HepG2 (cell line): ENCODE results near the gene SPHK2. TPM values are rescaled to one million over a fixed set of nuclear protein-coding genes. Genes with fewer than 3 reads are reported as not detected.

Source experiments
- ARID2 ChIP-seq: sonication (generic); formaldehyde crosslinking; IDR thresholded peaks from 2 replicates; pipeline ENCODE4 v1.8.1; 2022; ENCODE audit warnings: mild to moderate bottlenecking, missing genetic modification reagents, borderline replicate concordance
- FOSL1 ChIP-seq: sonication (generic); formaldehyde crosslinking; IDR thresholded peaks from 2 replicates; pipeline ENCODE4 v1.9.0; 2021; ENCODE audit warnings: missing genetic modification reagents, borderline replicate concordance
- HNRNPUL1 ChIP-seq: fragments of 200-400 bp; formaldehyde crosslinking; IDR thresholded peaks from 2 replicates; pipeline ENCODE4 v1.6.1; 2017; ENCODE audit warnings: low read depth, mild to moderate bottlenecking, low read length, moderate library complexity
- IRX3 ChIP-seq: sonication (generic); formaldehyde crosslinking; IDR thresholded peaks from 2 replicates; pipeline ENCODE4 v1.8.1; 2023; ENCODE audit warnings: mild to moderate bottlenecking, low read depth, missing genetic modification reagents, borderline replicate concordance
- KLF16 ChIP-seq, 2 experiments: sonication (generic) in 1 of 2; formaldehyde crosslinking in 1 of 2; IDR thresholded peaks; 2 replicates each; pipeline versions ENCODE4 v1.6.1 to v1.8.0; 2016 to 2023; ENCODE audit warnings: missing genetic modification reagents in 2 of 2, missing compliant biosample characterization in 1 of 2
- MAF1 ChIP-seq: sonication (generic); formaldehyde crosslinking; IDR thresholded peaks from 2 replicates; pipeline ENCODE4 v1.5.0; 2020; ENCODE audit warnings: missing genetic modification reagents, borderline replicate concordance
- MYPOP ChIP-seq: sonication (generic); formaldehyde crosslinking; IDR thresholded peaks from 2 replicates; pipeline ENCODE4 v1.8.1; 2023; ENCODE audit warnings: mild to moderate bottlenecking, moderate library complexity, missing genetic modification reagents
- NCOA2 ChIP-seq: sonication (generic); formaldehyde crosslinking; IDR thresholded peaks from 2 replicates; pipeline ENCODE4 v1.8.0; 2022; ENCODE audit warnings: inconsistent platforms
- ZBTB46 ChIP-seq: sonication (generic); formaldehyde crosslinking; IDR thresholded peaks from 2 replicates; pipeline ENCODE4 v1.4.0; 2020; ENCODE audit warnings: mild to moderate bottlenecking, missing genetic modification reagents, borderline replicate concordance
- ZBTB7A ChIP-seq: sonication (generic); formaldehyde crosslinking; IDR thresholded peaks from 2 replicates; pipeline ENCODE4 v1.8.0; 2022; ENCODE audit warnings: mild to moderate bottlenecking, missing genetic modification reagents
- ZNF281 ChIP-seq: sonication (generic); formaldehyde crosslinking; IDR thresholded peaks from 2 replicates; pipeline ENCODE4 v1.4.0; 2020; ENCODE audit warnings: missing genetic modification reagents, borderline replicate concordance
- ZNF512B ChIP-seq: sonication (generic); formaldehyde crosslinking; IDR thresholded peaks from 2 replicates; pipeline ENCODE4 v1.5.1; 2020; ENCODE audit warnings: missing genetic modification reagents, mild to moderate bottlenecking, borderline replicate concordance
- ZNF598 ChIP-seq: sonication (generic); formaldehyde crosslinking; IDR thresholded peaks from 2 replicates; pipeline ENCODE4 v1.5.1; 2020; ENCODE audit warnings: mild to moderate bottlenecking, missing genetic modification reagents, borderline replicate concordance
- ZNF674 ChIP-seq: sonication (generic); formaldehyde crosslinking; IDR thresholded peaks from 2 replicates; pipeline ENCODE4 v1.5.0; 2020; ENCODE audit warnings: low read depth, mild to moderate bottlenecking, missing genetic modification reagents
- polyA plus RNA-seq, 8 experiments: library from polyadenylated mRNA; depleted of rRNA in 3 of 8; stranded (reverse) in 7 of 8; unstranded in 1 of 8; fragments of >200 nt; fragmentation: Illumina TruSeq in 4 of 8; extraction: Trizol in 4 of 8; gene quantifications; 2 replicates each; pipeline versions ENCODE4 v1.2.1 to v1.2.3, GENCODE V29; 2011 to 2016; ENCODE audit warnings: low read depth in 4 of 8, missing spikeins in 1 of 8, mixed read lengths in 1 of 8; ENCODE audit not compliant: insufficient read depth in 1 of 8
- total RNA-seq, 5 experiments: library from RNA; depleted of rRNA; stranded (reverse); fragments of >200 nt; fragmentation: Illumina TruSeq; extraction: Trizol; gene quantifications; 2 replicates each; pipeline ENCODE4 v1.2.3, GENCODE V29; 2016; ENCODE audit warnings: low read depth in 1 of 5
- TF ChIP-seq, protein P1 (sequence below): IDR thresholded peaks from 2 replicates; pipeline ENCODE4 v1.6.1; 2012; ENCODE audit warnings: low read length, improper control_type of control experiment

SPHK2 gene
- total and polyA plus RNA-seq, 2 of the 13 experiments (the other 11 are each of a cell fraction or from before 2014, with no cell fraction given) = 2.9 to 14.4 TPM

GRCh38 chr19:48634424-48635262 lies 15.3 kb downstream of the SPHK2 start (continued):
- TF ChIP-seq, protein P1, sequence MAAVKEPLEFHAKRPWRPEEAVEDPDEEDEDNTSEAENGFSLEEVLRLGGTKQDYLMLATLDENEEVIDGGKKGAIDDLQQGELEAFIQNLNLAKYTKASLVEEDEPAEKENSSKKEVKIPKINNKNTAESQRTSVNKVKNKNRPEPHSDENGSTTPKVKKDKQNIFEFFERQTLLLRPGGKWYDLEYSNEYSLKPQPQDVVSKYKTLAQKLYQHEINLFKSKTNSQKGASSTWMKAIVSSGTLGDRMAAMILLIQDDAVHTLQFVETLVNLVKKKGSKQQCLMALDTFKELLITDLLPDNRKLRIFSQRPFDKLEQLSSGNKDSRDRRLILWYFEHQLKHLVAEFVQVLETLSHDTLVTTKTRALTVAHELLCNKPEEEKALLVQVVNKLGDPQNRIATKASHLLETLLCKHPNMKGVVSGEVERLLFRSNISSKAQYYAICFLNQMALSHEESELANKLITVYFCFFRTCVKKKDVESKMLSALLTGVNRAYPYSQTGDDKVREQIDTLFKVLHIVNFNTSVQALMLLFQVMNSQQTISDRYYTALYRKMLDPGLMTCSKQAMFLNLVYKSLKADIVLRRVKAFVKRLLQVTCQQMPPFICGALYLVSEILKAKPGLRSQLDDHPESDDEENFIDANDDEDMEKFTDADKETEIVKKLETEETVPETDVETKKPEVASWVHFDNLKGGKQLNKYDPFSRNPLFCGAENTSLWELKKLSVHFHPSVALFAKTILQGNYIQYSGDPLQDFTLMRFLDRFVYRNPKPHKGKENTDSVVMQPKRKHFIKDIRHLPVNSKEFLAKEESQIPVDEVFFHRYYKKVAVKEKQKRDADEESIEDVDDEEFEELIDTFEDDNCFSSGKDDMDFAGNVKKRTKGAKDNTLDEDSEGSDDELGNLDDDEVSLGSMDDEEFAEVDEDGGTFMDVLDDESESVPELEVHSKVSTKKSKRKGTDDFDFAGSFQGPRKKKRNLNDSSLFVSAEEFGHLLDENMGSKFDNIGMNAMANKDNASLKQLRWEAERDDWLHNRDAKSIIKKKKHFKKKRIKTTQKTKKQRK = no peak
- TF ChIP-seq ZNF512B (CRISPR knock-in tag) (no peak), KLF16 (CRISPR knock-in tag; IDR thresholded peaks at IDR 0.05) (peak in 1 of 2 experiments; percentile 89; a peak in 2 of 4 replicates), MAF1 (CRISPR knock-in tag) (no peak), FOSL1 (CRISPR knock-in tag) (no peak), NCOA2 (peak; percentile 65), ZNF674 (CRISPR knock-in tag) (no peak), ZNF281 (CRISPR knock-in tag) (peak; percentile 84), HNRNPUL1 (no peak), ZBTB7A (CRISPR knock-in tag) (no peak; the same call in 1 of the 2 replicates), IRX3 (CRISPR knock-in tag) (no peak), ZBTB46 (CRISPR knock-in tag) (0 out of 2 replicates have a peak, but pooled peaks have one; percentile 53), MYPOP (no peak), ARID2 (CRISPR knock-in tag) (no peak), ZNF598 (no peak)
